GM12878 (cell line): Measurements from ENCODE around the gene CD53. TPM values are rescaled to one million over a fixed set of nuclear protein-coding genes. Genes with fewer than 3 reads are reported as not detected.

ENCODE experiments used
- ATAC-seq: fragments of 200-7000 bp; cut with Tn5 transposase; 3 replicates; pipeline ENCODE4 v1.9.1; 2020; ENCODE audit warnings: mild to moderate bottlenecking, moderate library complexity
- BruUV-seq: library from RNA; stranded (reverse); fragments of 400-500 nt; replicated peaks from 2 replicates; lab custom pipeline; 2021; lab: Mats Ljungman, UMichigan
- CTCF ChIA-PET: fragments of 300-600 bp; sonication (Branson Sonifier 250); formaldehyde crosslinking; extraction: SDS; loops from one replicate; lab custom pipeline; 2021; ENCODE audit warnings: inconsistent platforms; lab: Yijun Ruan, JAX
- POLR2A ChIA-PET: fragments of 350-600 bp; formaldehyde crosslinking; extraction: SDS; loops from one replicate; lab custom pipeline; 2021; ENCODE audit warnings: inconsistent platforms; lab: Charles Lee
- RAD21 ChIA-PET: fragments of 300-600 bp; sonication (Branson Sonifier 250); formaldehyde crosslinking; loops from one replicate; lab custom pipeline; 2023; ENCODE audit warnings: antibody characterized with exemption; ENCODE audit not compliant: unreplicated experiment; lab: Charles Lee
- SMC1A ChIA-PET: fragments of 300-600 bp; sonication (Branson Sonifier 250); formaldehyde crosslinking; loops from one replicate; lab custom pipeline; 2023; ENCODE audit not compliant: unreplicated experiment, uncharacterized antibody; lab: Charles Lee
- DNase-seq: peaks from one replicate; pipeline ENCODE4 v3.0.0-alpha.2; 2011; ENCODE audit warnings: low read depth, low spot score
- FAIRE-seq: peaks from 3 replicates; lab custom pipeline; 2011; peaks lifted over from hg19 to GRCh38; lab: Jason Lieb, UNC
- H2AFZ ChIP-seq: 2 replicates; pipeline ENCODE4 v1.6.0; 2011; ENCODE audit warnings: low read depth, low read length, control low read depth; ENCODE audit not compliant: control insufficient read depth
- H3K27ac ChIP-seq: 2 replicates; pipeline ENCODE4 v1.5.1; 2011; ENCODE audit warnings: control low read depth; ENCODE audit not compliant: control insufficient read depth, insufficient read depth
- H3K27me3 ChIP-seq, 2 experiments: replicated peaks in 1 of 2; 2 replicates each; pipeline versions ENCODE4 v1.6.0 to v1.6.1; 2011; ENCODE audit warnings: low read length in 1 of 2; ENCODE audit not compliant: control insufficient read depth in 2 of 2, insufficient read depth in 2 of 2
- H3K36me3 ChIP-seq, 2 experiments: 2 replicates each; pipeline ENCODE4 v1.5.1; 2011; ENCODE audit warnings: low read length in 1 of 2; ENCODE audit not compliant: control insufficient read depth in 2 of 2, insufficient read depth in 2 of 2
- H3K4me1 ChIP-seq: 2 replicates; pipeline ENCODE4 v1.6.1; 2011; ENCODE audit warnings: mild to moderate bottlenecking, low read length, moderate library complexity, mixed read lengths; ENCODE audit not compliant: control insufficient read depth, insufficient read depth
- H3K4me2 ChIP-seq: 2 replicates; pipeline ENCODE4 v1.6.0; 2011; ENCODE audit warnings: control low read depth; ENCODE audit not compliant: control insufficient read depth, insufficient read depth
- H3K4me3 ChIP-seq: fragments of 200-600 bp; sonication (generic); 2 replicates; pipeline ENCODE4 v1.5.1; 2016
- H3K79me2 ChIP-seq: 2 replicates; pipeline ENCODE4 v1.6.0; 2011; ENCODE audit warnings: low read length; ENCODE audit not compliant: control insufficient read depth, insufficient read depth
- H3K9ac ChIP-seq: 2 replicates; pipeline ENCODE4 v1.8.0; 2011; ENCODE audit warnings: low read length, control low read depth, mixed read lengths; ENCODE audit not compliant: control insufficient read depth, insufficient read depth
- H3K9me3 ChIP-seq: replicated peaks from 3 replicates; pipeline ENCODE4 v1.5.1; 2011; ENCODE audit warnings: mild to moderate bottlenecking, low read length; ENCODE audit not compliant: control insufficient read depth, insufficient read depth
- H4K20me1 ChIP-seq: 2 replicates; pipeline ENCODE4 v1.6.0; 2011; ENCODE audit not compliant: control insufficient read depth, insufficient read depth
- EED ChIP-seq: sonication (generic); IDR thresholded peaks from 2 replicates; pipeline ENCODE4 v1.6.1; 2016; ENCODE audit warnings: antibody characterized with exemption, low read depth
- POLR2A ChIP-seq: IDR thresholded peaks from 2 replicates; pipeline ENCODE4 v1.6.1; 2011; ENCODE audit warnings: low read depth, mild to moderate bottlenecking, low read length
- RUNX3 ChIP-seq: IDR thresholded peaks from 2 replicates; pipeline ENCODE4 v1.6.1; 2012; ENCODE audit warnings: low read length, inconsistent platforms
- TCF7 ChIP-seq: IDR thresholded peaks from 2 replicates; pipeline ENCODE4 v1.6.1; 2014; ENCODE audit warnings: antibody characterized with exemption, borderline replicate concordance
- WGBS: methylation state at CpG from one replicate; pipeline ENCODE4 v1.1.6; 2016; ENCODE audit warnings: low lambda C conversion rate; ENCODE audit not compliant: insufficient replicate concordance, insufficient coverage; ENCODE audit errors: missing lambda C conversion rate; 5-methylcytosine and 5-hydroxymethylcytosine counted together
- in situ Hi-C: fragments of 300-500 bp; cut with MboI; formaldehyde crosslinking; loops from 9 replicates; pipeline ENCODE4 v1.14.3; 2018; ENCODE audit warnings: mixed read lengths
- intact Hi-C: fragments of 100-400 bp; cut with micrococcal nuclease; formaldehyde crosslinking; loops from one replicate; pipeline ENCODE4 v1.14.2; 2022; ENCODE audit not compliant: unreplicated experiment
- polyA plus RNA-seq, 11 experiments: library from polyadenylated mRNA; depleted of rRNA in 4 of 11; unstranded in 6 of 11; stranded (reverse) in 5 of 11; fragments of >200 nt; fragmentation: Nextera tagmentation in 4 of 11; fragmentation: Illumina TruSeq in 1 of 11; extraction: Ambion mirVana in 4 of 11; extraction: Trizol in 1 of 11; gene quantifications; 1 replicate in 1 of 11; 2 replicates in 10 of 11; pipeline versions ENCODE4 v1.2.1 to v1.2.3, GENCODE V29; 2011 to 2016; ENCODE audit warnings: inconsistent platforms in 2 of 11, missing spikeins in 2 of 11, low read depth in 1 of 11
- total RNA-seq, 4 experiments: library from RNA; depleted of rRNA in 3 of 4; stranded (reverse); fragments of >200 nt in 3 of 4; fragmentation: Illumina TruSeq in 1 of 4; extraction: Trizol in 1 of 4; gene quantifications; 2 replicates each; pipeline versions ENCODE4 v1.2.1 to v1.2.3, GENCODE V29; 2013 to 2021
- TF ChIP-seq, protein P1 (sequence below): fragments of 150-350 bp; IDR thresholded peaks from 2 replicates; pipeline ENCODE4 v1.6.1; 2016; ENCODE audit warnings: low read depth, low read length

CD53 gene
- total and polyA plus RNA-seq, 10 of the 15 experiments (the other 5 are each of a cell fraction or from before 2014, with no cell fraction given) = 350 to 1,389 (median 538) TPM

DNA sequence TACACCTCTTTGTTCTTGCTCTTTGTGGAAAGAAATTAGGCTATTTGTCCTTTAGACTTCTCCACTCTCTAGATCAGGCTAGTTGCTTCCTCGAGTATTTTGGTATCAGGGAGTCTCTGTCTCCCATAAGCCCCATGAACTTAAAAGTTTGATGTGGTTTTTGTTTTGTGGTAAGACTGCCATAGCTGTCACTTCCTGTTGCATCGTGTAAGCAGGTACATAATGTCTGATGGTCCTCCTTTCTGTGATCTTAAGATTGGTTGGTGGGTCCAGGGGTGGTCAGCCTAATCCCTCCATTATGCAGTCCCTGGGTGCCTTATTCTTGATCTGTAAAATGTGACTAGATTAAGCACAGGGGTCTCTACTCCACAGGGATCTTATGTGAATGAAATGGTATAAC lies 23.1 kb downstream of the CD53 start:
- Histone ChIP-seq H3K27ac (no peak overlapping the region), H3K79me2 (peaks cover 47% of the 10 kb centered on the region), H3K4me2 (no peak overlapping the region), H3K9ac (no peak overlapping the region), H3K27me3 (no peaks in the 10 kb centered on the region), H2AFZ (no peak overlapping the region), H3K4me1 (peaks cover 19% of the 10 kb centered on the region), H3K4me3 (no peak overlapping the region), H4K20me1 (peaks cover 27% of the 10 kb centered on the region), H3K36me3 (peaks cover 26 to 71% of the 10 kb centered on the region in 2 experiments), H3K9me3 (no peaks in the 10 kb centered on the region)
- peak; percentile 42 for ATAC-seq
- DNase-seq = no peak
- WGBS = 3% methylated on average over 2 of the region's 2 CpGs
- SMC1A ChIA-PET = no interaction called here
- no peak for FAIRE-seq
- RAD21 ChIA-PET = no interaction called here
- CTCF ChIA-PET = no interaction called here
- BruUV-seq = no TSS peak
- POLR2A ChIA-PET = no interaction called here
- TF ChIP-seq, protein P1, sequence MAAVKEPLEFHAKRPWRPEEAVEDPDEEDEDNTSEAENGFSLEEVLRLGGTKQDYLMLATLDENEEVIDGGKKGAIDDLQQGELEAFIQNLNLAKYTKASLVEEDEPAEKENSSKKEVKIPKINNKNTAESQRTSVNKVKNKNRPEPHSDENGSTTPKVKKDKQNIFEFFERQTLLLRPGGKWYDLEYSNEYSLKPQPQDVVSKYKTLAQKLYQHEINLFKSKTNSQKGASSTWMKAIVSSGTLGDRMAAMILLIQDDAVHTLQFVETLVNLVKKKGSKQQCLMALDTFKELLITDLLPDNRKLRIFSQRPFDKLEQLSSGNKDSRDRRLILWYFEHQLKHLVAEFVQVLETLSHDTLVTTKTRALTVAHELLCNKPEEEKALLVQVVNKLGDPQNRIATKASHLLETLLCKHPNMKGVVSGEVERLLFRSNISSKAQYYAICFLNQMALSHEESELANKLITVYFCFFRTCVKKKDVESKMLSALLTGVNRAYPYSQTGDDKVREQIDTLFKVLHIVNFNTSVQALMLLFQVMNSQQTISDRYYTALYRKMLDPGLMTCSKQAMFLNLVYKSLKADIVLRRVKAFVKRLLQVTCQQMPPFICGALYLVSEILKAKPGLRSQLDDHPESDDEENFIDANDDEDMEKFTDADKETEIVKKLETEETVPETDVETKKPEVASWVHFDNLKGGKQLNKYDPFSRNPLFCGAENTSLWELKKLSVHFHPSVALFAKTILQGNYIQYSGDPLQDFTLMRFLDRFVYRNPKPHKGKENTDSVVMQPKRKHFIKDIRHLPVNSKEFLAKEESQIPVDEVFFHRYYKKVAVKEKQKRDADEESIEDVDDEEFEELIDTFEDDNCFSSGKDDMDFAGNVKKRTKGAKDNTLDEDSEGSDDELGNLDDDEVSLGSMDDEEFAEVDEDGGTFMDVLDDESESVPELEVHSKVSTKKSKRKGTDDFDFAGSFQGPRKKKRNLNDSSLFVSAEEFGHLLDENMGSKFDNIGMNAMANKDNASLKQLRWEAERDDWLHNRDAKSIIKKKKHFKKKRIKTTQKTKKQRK = no peak
- TF ChIP-seq POLR2A (0 out of 2 replicates have a peak, but pooled peaks have one; percentile 22), TCF7 (0 out of 2 replicates have a peak, but pooled peaks have one; percentile 48), RUNX3 (peak; percentile 82)
- in situ Hi-C loops (no loop called here), intact Hi-C loops (no loop called here)

DNA sequence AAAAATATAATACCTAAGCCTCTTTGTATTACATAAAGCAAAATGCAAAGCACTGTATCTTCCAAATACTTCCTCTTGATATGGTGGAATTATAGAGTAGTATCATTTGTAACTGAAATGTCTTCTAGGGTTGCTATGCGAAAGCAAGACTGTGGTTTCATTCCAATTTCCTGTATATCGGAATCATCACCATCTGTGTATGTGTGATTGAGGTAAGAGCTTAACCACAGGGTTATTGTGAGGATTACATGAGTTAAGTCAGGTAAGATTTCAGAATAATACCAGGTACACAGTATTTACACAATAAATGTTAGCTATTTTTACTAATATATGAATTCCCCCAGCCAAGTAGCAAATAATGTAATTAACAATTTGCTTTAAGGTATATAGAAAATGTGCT lies 24.7 kb downstream of the CD53 start:
- CTCF ChIA-PET = interaction anchor here (0.7 to 1.5 kb wide), 3 partner anchors 10 to 626 kb away, joined by 3 read pairs; no protein-coding TSS in a partner anchor
- BruUV-seq = no TSS peak
- TF ChIP-seq RUNX3 (peak; percentile 42; the same call in 1 of the 2 replicates), EED (no peak)
- TF ChIP-seq, all 136 proteins: peak for 1
- ChIA-PET SMC1A (no interaction called here), RAD21 (no interaction called here), POLR2A (interaction anchor here (0.6 to 1.1 kb wide), 2 partner anchors 44 to 559 kb away, joined by 3 to 7 read pairs; no protein-coding TSS in a partner anchor)
- 94% methylated on average over 2 of the region's 2 CpGs for WGBS
- Histone ChIP-seq H3K4me2 (no peak overlapping the region), H3K4me1 (peaks cover 19% of the 10 kb centered on the region), H3K36me3 (peaks cover 20 to 55% of the 10 kb centered on the region in 2 experiments), H3K79me2 (peaks cover 31% of the 10 kb centered on the region), H3K9me3 (no peaks in the 10 kb centered on the region), H4K20me1 (peaks cover 16% of the 10 kb centered on the region), H3K27ac (no peak overlapping the region), H3K27me3 (no peaks in the 10 kb centered on the region), H3K9ac (no peak overlapping the region), H2AFZ (no peak overlapping the region), H3K4me3 (no peak overlapping the region)
- no peak for FAIRE-seq
- intact Hi-C loops = no loop called here
- DNase-seq = no peak
- in situ Hi-C loops = no loop called here
- ATAC-seq = no peak
